Fibroblast of lung (primary cell): ENCODE measurements around the gene KCNK5. TPM values are rescaled to one million over a fixed set of nuclear protein-coding genes. Genes with fewer than 3 reads are reported as not detected.

ENCODE experiments used
- DNase-seq, 2 donors: peaks; one replicate each; pipeline versions ENCODE4 v3.0.0 to v3.0.0-alpha.2; 2010; ENCODE audit warnings: low read depth in 2 of 2
- H2AFZ ChIP-seq: 2 replicates; pipeline ENCODE4 v1.5.1; 2012; ENCODE audit warnings: low read length, control low read depth, inconsistent platforms
- H3K27ac ChIP-seq: 2 replicates; pipeline ENCODE4 v1.5.1; 2011; ENCODE audit warnings: low read length, control low read depth; ENCODE audit not compliant: insufficient read depth
- H3K27me3 ChIP-seq: 2 replicates; pipeline ENCODE4 v1.5.1; 2011; ENCODE audit warnings: mild to moderate bottlenecking, low read length; ENCODE audit not compliant: control insufficient read depth, insufficient read depth
- H3K36me3 ChIP-seq: 2 replicates; pipeline ENCODE4 v1.5.1; 2011; ENCODE audit warnings: low read length; ENCODE audit not compliant: control insufficient read depth, insufficient read depth
- H3K4me1 ChIP-seq: 2 replicates; pipeline ENCODE4 v1.5.1; 2011; ENCODE audit warnings: low read length; ENCODE audit not compliant: control insufficient read depth, insufficient read depth; ENCODE audit errors: extremely low read depth
- H3K4me2 ChIP-seq: 2 replicates; pipeline ENCODE4 v1.5.1; 2011; ENCODE audit warnings: low read length, control low read depth; ENCODE audit not compliant: insufficient read depth; ENCODE audit errors: extremely low read depth
- H3K4me3 ChIP-seq, 4 experiments: fragments of 200-600 bp in 1 of 4; sonication (generic) in 1 of 4; replicated peaks in 1 of 4; 2 replicates each; pipeline ENCODE4 v1.5.1; 2011 to 2016; ENCODE audit warnings: low read length in 4 of 4, low read depth in 3 of 4, mild to moderate bottlenecking in 3 of 4, control low read depth in 2 of 4, inconsistent platforms in 1 of 4, mixed read lengths in 1 of 4; ENCODE audit not compliant: insufficient read depth in 1 of 4; ENCODE audit errors: control extremely low read depth in 1 of 4
- H3K79me2 ChIP-seq: 2 replicates; pipeline ENCODE4 v1.5.1; 2012; ENCODE audit warnings: mild to moderate bottlenecking, low read length, inconsistent platforms; ENCODE audit not compliant: control insufficient read depth, insufficient read depth
- H3K9ac ChIP-seq: 2 replicates; pipeline ENCODE4 v1.5.1; 2011; ENCODE audit warnings: mild to moderate bottlenecking, low read length, control low read depth; ENCODE audit not compliant: insufficient read depth
- H3K9me3 ChIP-seq: 2 replicates; pipeline ENCODE4 v1.5.1; 2012; ENCODE audit warnings: low read depth, low read length; ENCODE audit not compliant: control insufficient read depth, insufficient read depth
- H4K20me1 ChIP-seq: 2 replicates; pipeline ENCODE4 v1.5.1; 2011; ENCODE audit warnings: low read length; ENCODE audit not compliant: control insufficient read depth, insufficient read depth; ENCODE audit errors: extremely low read depth
- EZH2 ChIP-seq: IDR thresholded peaks from 2 replicates; pipeline ENCODE4 v1.5.1; 2012; ENCODE audit warnings: low read length, control low read depth, mild to moderate bottlenecking; ENCODE audit errors: missing control alignments
- polyA plus RNA-seq, 2 donors: library from polyadenylated mRNA; depleted of rRNA in 1 of 2; stranded (reverse) in 1 of 2; unstranded in 1 of 2; fragments of >200 nt; gene quantifications; 2 replicates each; pipeline ENCODE4 v1.2.1, GENCODE V29; 2011 to 2012; ENCODE audit warnings: missing spikeins in 1 of 2
- total RNA-seq: library from RNA; depleted of rRNA; stranded (reverse); fragments of >200 nt; gene quantifications from 2 replicates; pipeline ENCODE4 v1.2.1, GENCODE V29; 2014
- TF ChIP-seq, protein P1 (sequence below), 2 donors: IDR thresholded peaks in 1 of 2; conservative IDR thresholded peaks in 1 of 2; 1 replicate in 1 of 2; 2 replicates in 1 of 2; pipeline ENCODE4 v1.5.1; 2011 to 2012; ENCODE audit warnings: low read length in 2 of 2, control low read depth in 1 of 2, inconsistent platforms in 1 of 2, low read depth in 1 of 2, mild to moderate bottlenecking in 1 of 2

The KCNK5 gene
- total and polyA plus RNA-seq, 2 donors (not counting 1 experiment from before 2014, with no cell fraction given) = under 0.01 to 0.02 TPM

DNA sequence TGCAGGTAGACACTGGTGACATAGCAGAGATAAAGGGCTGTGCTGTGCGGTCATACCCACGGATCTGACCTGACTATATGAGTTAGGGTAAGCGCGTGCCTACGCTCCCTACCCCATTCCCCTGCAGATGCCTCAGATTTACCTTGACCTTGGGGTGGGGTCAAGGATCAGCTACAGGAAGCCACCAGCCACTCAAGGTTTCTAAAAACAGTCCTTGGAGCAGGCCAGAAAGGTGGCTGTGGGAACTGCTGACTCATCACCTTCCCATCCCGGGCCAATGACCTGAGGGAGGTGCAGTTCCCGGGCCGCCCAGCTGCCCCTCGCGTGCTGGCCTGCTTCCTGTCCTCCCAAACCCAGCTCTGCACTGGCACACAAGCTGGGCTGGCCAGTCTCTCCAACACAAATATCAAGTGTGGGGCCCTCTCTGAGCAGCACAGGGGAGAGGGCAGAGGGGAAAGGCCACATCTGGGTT, 23.0 kb downstream of the KCNK5 start:
- H3K4me3 ChIP-seq = no peak overlapping the region
- H3K27ac ChIP-seq = no peak overlapping the region
- no peaks in the 10 kb centered on the region for H3K4me1 ChIP-seq
- H3K9me3 ChIP-seq = no peaks in the 10 kb centered on the region
- TF ChIP-seq EZH2 = no peak
- TF ChIP-seq, protein P1, sequence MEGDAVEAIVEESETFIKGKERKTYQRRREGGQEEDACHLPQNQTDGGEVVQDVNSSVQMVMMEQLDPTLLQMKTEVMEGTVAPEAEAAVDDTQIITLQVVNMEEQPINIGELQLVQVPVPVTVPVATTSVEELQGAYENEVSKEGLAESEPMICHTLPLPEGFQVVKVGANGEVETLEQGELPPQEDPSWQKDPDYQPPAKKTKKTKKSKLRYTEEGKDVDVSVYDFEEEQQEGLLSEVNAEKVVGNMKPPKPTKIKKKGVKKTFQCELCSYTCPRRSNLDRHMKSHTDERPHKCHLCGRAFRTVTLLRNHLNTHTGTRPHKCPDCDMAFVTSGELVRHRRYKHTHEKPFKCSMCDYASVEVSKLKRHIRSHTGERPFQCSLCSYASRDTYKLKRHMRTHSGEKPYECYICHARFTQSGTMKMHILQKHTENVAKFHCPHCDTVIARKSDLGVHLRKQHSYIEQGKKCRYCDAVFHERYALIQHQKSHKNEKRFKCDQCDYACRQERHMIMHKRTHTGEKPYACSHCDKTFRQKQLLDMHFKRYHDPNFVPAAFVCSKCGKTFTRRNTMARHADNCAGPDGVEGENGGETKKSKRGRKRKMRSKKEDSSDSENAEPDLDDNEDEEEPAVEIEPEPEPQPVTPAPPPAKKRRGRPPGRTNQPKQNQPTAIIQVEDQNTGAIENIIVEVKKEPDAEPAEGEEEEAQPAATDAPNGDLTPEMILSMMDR (conservative IDR thresholded peaks at IDR 0.05 in 1 of 2, IDR thresholded peaks at IDR 0.05 in 1 of 2; ENCODE audit: low read depth in 1 of 2, low read length in 2 of 2) = no peak
- H3K9ac ChIP-seq = no peak overlapping the region
- no peaks in the 10 kb centered on the region for H3K27me3 ChIP-seq
- H3K4me2 ChIP-seq = no peak overlapping the region
- no peaks in the 10 kb centered on the region for H4K20me1 ChIP-seq
- no peaks in the 10 kb centered on the region for H3K79me2 ChIP-seq
- no peak overlapping the region for H2AFZ ChIP-seq
- no peaks in the 10 kb centered on the region for H3K36me3 ChIP-seq
- DNase-seq = no peak

DNA sequence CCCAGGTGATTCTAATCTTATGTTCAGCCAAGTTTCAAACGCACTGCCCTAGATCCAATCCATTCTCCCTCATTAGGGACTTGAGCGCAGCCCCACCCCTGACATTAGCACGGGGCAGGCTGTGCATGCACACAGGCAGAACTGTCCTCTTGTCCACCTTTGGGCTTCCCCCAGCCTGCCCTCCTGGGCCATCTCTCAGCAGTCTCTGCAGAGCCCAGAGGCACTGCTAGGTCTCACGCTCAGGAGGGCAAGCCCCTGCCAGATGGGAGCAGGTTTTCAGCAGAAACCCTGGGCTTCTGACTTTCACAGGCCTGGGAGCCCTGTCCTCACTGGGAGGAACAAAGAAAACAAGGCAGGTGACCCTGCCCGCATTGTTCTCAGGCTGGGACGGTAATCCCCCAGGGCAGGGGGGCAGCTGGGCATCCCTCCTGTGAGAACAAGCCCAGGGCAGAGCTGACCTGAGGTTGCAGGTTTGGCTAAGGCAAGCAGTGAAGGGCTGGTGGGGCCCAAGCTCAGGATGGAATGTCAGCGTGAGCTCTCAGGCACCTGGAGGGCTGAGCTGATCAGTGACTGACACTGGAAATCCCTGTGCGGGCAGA, 24.5 kb downstream of the KCNK5 start:
- Histone ChIP-seq H3K27me3 (no peaks in the 10 kb centered on the region), H3K4me3 (no peak overlapping the region), H3K36me3 (no peaks in the 10 kb centered on the region), H3K27ac (no peak overlapping the region), H3K79me2 (no peaks in the 10 kb centered on the region), H3K9ac (no peak overlapping the region), H2AFZ (no peak overlapping the region), H3K4me1 (no peaks in the 10 kb centered on the region), H3K4me2 (no peak overlapping the region), H3K9me3 (no peaks in the 10 kb centered on the region), H4K20me1 (no peaks in the 10 kb centered on the region)
- no peak for DNase-seq
- TF ChIP-seq, protein P1 (conservative IDR thresholded peaks at IDR 0.05 in 1 of 2, IDR thresholded peaks at IDR 0.05 in 1 of 2; ENCODE audit: low read depth in 1 of 2, low read length in 2 of 2) = no peak
- TF ChIP-seq EZH2 = no peak

DNA sequence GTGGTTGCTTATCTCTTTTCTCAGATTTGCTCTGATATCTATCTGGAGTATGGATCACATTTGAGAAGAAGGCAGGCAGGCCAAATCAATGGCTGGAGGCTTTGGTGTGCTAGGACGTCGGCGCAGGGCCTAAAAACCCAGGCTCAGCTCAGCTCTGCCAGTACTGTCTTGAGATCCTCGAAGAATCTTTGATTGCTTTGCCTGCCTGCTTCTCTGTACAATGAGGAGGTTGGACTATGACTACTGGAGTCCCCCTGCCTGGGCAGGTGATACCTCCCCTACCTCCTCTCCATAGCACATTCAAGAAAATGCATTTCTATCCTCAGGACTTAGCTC, 25.1 kb downstream of the KCNK5 start:
- no peaks in the 10 kb centered on the region for H3K27me3 ChIP-seq
- no peaks in the 10 kb centered on the region for H3K36me3 ChIP-seq
- no peak overlapping the region for H3K4me2 ChIP-seq
- H3K79me2 ChIP-seq = no peaks in the 10 kb centered on the region
- TF ChIP-seq, protein P1 (conservative IDR thresholded peaks at IDR 0.05 in 1 of 2, IDR thresholded peaks at IDR 0.05 in 1 of 2; ENCODE audit: low read depth in 1 of 2, low read length in 2 of 2) = no peak
- TF ChIP-seq EZH2 = no peak
- H3K9ac ChIP-seq = no peak overlapping the region
- no peaks in the 10 kb centered on the region for H3K9me3 ChIP-seq
- DNase-seq = no peak
- no peak overlapping the region for H2AFZ ChIP-seq
- no peaks in the 10 kb centered on the region for H4K20me1 ChIP-seq
- no peak overlapping the region for H3K27ac ChIP-seq
- no peaks in the 10 kb centered on the region for H3K4me1 ChIP-seq
- H3K4me3 ChIP-seq = no peak overlapping the region
